GM18858 (cell line): ENCODE results near the gene CYP19A1.

Experiments
- ATAC-seq: cut with Tn5 transposase; IDR thresholded peaks from one replicate; pipeline ENCODE4 v1.9.1; 2021; ENCODE audit not compliant: unreplicated experiment

The CYP19A1 gene

GRCh38 chr15:51186891-51187290 lies 151.5 kb downstream of the CYP19A1 start:
- no peak for ATAC-seq

DNA sequence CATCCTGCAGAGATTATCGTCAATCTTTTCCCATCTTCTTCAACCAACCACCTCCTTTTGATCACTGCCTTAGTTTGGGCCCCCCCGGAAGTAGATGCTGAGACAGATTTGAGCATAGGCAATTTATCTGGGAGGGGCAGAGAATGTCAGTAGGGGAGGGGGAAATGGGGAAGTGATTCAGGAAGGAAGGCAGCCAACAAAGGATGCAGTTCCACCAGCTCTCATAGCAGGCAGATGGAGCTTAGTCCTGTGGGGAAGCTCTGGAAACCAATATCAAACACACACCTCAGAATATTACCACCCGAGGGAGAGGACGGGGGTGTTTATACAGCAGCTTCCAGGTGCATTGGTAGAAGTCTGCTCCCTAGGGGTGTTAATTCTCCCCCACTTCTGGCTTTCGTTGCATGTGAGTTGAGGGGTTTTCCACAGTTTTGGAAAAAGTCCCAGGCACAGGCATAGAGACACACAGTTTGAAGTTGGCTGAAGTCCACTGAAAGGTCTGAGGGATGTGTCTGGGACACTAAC lies 152.2 kb downstream of the CYP19A1 start:
- no peak for ATAC-seq

GRCh38 chr15:51185213-51186159 lies 152.9 kb downstream of the CYP19A1 start:
- ATAC-seq: no peak

DNA sequence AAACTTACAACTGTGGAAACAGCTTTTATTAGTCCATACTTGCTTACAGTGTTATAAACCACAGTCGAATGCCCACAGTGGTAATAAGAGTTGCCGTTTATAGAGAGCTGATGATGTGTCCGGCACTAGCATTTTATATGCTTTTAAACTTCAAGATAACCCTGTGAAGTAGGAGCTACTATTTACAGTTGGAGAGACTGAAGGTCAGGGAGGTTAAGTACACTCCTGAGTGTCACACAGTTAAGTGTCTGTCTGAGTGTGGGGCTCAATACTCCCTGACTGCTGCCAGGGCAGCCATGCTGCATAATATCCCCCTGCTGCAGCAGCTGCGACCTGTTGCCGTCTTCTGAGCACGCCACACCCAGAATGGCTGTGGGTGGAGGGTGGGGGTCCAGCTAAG lies 153.8 kb downstream of the CYP19A1 start:
- ATAC-seq: no peak

DNA sequence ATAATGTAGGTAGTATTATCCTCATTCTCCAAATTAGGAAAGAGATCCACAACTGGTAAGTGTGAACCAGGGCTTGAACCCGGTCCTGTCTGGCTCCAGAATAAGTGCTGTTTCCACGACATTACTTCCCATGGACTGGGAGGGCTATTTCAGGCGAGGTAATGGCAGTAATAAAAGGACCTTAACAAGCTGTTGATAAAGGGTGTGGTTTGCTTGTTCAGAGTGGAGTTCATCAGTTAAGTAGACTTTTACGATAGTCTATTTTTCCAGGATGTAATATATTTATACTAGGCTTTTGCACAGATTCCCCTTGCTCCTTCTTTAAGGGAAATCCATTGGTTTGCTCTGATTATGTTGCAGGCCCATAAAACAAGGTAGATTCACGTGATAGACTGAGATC lies 155.3 kb downstream of the CYP19A1 start:
- ATAC-seq: no peak

- no peak for ATAC-seq
These were observed 156.5 kb downstream of the CYP19A1 start for GRCh38 chr15:51181905-51182304.

DNA sequence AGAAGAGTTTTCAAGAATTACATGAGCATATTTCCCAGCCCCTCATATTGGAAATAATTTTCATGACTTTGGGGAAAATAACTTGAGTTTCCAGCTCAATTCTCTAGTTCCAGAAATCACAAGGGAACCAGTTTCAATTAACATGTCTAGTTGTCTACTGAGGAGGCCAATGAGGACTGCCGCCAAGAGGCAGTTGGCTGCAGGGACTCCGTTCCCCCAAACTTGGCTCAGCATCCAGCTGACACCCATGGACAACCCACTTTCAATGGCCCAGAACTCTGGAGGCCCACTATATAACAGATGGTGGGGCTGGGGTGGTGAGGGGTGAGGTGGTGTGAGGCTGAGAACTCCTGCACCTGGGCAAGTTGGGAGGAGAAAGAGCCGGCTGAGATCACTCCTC lies 157.2 kb downstream of the CYP19A1 start:
- no peak for ATAC-seq

- no peak for ATAC-seq
These were observed 157.9 kb downstream of the CYP19A1 start for GRCh38 chr15:51180534-51180933.

DNA sequence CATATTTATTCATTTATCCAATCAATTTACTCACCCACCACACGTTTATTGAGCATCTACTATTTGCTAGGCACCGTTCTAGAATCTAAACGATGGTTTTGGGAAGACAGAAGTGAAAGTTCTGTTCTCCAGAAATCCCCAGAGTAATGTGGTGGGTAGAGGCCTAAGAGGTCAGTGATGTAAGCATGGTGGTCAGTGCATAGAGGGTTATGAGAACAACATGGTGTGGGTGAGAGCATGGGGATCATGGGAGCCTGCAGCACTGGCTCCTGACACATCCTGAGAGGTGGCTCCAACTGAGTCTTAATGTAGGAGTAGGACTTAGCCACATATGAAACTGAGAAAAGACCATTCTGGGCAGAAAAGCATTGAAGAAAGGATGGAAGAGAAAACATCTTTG lies 158.4 kb downstream of the CYP19A1 start:
- no peak for ATAC-seq

DNA sequence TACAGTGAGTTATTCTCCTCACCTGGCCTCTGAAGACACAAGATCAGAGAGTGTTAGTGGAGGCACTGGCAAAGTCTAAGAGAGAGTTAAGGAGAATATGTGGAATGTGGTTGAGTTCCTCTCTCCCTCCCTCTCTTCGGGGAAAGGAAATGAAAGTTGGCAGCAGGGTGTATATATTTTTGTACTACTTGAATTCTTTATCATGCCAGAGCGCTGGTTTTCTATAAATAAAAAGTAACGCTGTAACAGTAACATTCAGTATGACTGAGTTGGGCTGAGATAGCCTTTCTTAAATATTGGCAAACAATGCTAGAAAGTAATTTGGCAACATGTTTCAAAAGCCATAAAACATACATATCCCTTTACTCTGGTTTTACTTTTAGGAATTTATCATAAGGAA lies 166.2 kb downstream of the CYP19A1 start:
- no peak for ATAC-seq

- ATAC-seq: no peak
These were observed 166.8 kb downstream of the CYP19A1 start for GRCh38 chr15:51171634-51171932.

GRCh38 chr15:51170882-51171633 lies 167.3 kb downstream of the CYP19A1 start:
- no peak for ATAC-seq

DNA sequence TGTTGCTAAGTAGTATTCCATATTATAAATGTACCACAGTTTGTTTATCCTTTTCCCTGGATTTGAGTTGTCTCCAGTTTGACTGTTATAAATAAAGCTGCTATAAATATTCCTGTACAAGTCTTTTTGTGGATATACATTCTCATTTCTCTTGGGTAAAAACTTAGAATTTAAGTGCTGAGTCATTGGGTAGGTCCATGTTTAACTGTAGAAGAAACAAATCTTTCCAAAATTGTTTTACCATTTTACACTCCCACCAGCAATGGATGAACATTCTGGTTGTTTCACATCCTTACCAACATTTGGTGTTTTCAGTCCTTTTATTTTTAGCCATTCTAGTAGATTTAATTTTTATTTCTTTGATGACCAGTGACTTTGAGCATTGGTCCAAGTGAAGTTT lies 169.7 kb downstream of the CYP19A1 start:
- no peak for ATAC-seq

DNA sequence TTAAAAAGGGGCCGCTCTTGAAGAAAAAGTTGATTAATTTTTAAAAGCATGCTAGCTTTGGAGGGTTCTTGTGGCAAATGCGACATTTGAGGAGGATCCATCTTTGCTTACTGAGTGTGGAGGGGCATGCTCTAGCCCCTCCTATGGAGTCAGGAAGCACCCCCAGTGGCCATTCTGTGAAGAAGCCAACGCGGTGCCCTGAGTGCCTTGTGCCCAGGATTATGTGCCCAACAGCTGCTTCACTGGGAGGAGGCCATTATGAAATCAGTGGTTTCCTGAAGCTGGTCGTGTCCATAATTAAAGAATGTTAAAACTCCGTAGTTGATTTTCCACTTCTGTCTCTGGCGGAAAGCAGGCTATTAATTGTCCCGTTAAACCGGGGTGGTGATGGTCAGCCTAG lies 174.6 kb downstream of the CYP19A1 start:
- no peak for ATAC-seq

GRCh38 chr15:51162865-51163762 lies 175.3 kb downstream of the CYP19A1 start:
- no peak for ATAC-seq

DNA sequence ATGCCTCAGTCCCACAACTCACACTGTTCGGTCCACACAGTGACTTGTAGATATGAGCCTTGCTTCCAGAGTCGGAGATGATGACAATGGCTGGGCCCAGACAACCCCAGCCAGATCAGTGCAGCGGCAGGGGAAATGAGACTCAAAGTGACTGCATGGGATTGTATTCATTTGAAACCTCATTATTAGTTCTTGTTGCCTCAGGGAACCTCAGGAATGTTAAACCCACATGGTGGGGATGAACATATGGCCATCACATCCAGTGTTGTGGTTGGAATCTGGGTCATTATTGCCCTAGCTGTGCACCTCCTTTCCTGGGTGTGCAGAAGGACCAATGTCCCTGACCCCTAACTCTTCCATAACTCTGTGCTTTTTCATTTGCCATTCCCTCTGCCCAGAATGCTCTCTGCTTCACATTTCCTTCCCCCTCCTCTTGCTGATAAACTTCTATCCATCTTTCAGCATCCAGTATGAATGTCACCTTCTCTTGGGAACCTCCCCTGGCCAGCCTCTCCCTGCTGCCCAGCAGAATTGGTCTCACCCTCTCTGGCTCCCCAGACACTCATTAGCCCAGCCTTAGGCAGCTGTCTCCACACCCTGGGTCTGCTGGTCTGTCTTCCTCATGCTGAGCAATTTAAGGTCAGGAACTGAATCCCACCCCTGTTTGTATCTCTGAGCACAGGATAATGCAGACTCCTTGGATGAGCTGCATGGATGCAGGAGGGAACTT lies 176.7 kb downstream of the CYP19A1 start:
- ATAC-seq: no peak

DNA sequence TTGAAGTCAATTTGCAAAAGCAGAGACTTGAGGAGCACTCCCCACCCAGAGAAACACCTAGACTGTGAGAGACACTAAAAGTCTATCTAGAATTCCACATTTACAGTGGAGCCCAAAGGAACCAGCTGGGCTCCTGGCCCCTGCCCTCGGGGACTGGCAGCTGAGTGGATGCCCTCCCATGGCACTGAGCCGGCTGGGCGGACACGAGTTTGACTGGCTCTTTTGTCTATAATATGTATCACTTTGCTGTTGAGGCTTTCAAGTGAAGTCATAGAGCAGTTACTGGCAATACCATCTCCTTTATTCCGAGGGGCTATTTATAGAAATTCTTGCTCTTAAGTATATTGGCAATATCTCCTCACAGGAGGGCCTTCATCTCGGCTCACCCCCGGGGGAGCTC lies 177.9 kb downstream of the CYP19A1 start:
- ATAC-seq: no peak
